Measurements from ENCODE around the gene USP44. TPM values are rescaled to one million over a fixed set of nuclear protein-coding genes. Genes with fewer than 3 reads are reported as not detected.
A peak's percentile ranks its signal among the peaks of the same experiment; 100 is the strongest.

USP44 gene
- total RNA-seq, 1 donor from 2014 or later, result not detected

GRCh38 chr12:95554532-95555071, 3.3 kb upstream of the USP44 start:
- Mint-ChIP-seq H3K9me3 (ENCODE audit: low read depth) (peaks cover 1% of the 10 kb centered on the region), H3K4me1 (ENCODE audit: low read depth) (no peaks in the 10 kb centered on the region), H3K4me3 (ENCODE audit: unreplicated experiment) (no peak overlapping the region), H3K36me3 (ENCODE audit: low read depth) (peaks cover under 1% of the 10 kb centered on the region), H3K27ac (ENCODE audit: unreplicated experiment) (no peak overlapping the region), H3K27me3 (ENCODE audit: low read depth) (peaks cover 32% of the 10 kb centered on the region)
- DNase-seq (ENCODE audit: low spot score), result no peak
- TF ChIP-seq CTCF (IDR thresholded peaks at IDR 0.05), result no peak

- no peak for DNase-seq (ENCODE audit: low spot score)
- no peak for TF ChIP-seq CTCF (IDR thresholded peaks at IDR 0.05)
- no peaks in the 10 kb centered on the region for H3K4me1 Mint-ChIP-seq (ENCODE audit: low read depth)
- H3K36me3 Mint-ChIP-seq (ENCODE audit: low read depth), result peaks cover 6% of the 10 kb centered on the region
- no peak overlapping the region for H3K4me3 Mint-ChIP-seq (ENCODE audit: unreplicated experiment)
- H3K27me3 Mint-ChIP-seq (ENCODE audit: low read depth), result peaks cover 37% of the 10 kb centered on the region
- peaks cover 6% of the 10 kb centered on the region for H3K9me3 Mint-ChIP-seq (ENCODE audit: low read depth)
- H3K27ac Mint-ChIP-seq (ENCODE audit: unreplicated experiment), result no peak overlapping the region
Observed at GRCh38 chr12:95553197-95553943, 2.1 kb upstream of the USP44 start.

- Mint-ChIP-seq H3K9me3 (ENCODE audit: low read depth) (peaks cover 6% of the 10 kb centered on the region), H3K4me3 (ENCODE audit: unreplicated experiment) (no peak overlapping the region), H3K27me3 (ENCODE audit: low read depth) (peaks cover 47% of the 10 kb centered on the region), H3K36me3 (ENCODE audit: low read depth) (peaks cover 6% of the 10 kb centered on the region), H3K4me1 (ENCODE audit: low read depth) (peaks cover 7% of the 10 kb centered on the region), H3K27ac (ENCODE audit: unreplicated experiment) (no peak overlapping the region)
- DNase-seq (ENCODE audit: low spot score), result no peak
- no peak for TF ChIP-seq CTCF (IDR thresholded peaks at IDR 0.05)
Observed at GRCh38 chr12:95551913-95552516, 739 bp upstream of the USP44 start.

- peaks cover 7% of the 10 kb centered on the region for H3K4me1 Mint-ChIP-seq (ENCODE audit: low read depth)
- peaks cover 60% of the 10 kb centered on the region for H3K27me3 Mint-ChIP-seq (ENCODE audit: low read depth)
- no peak for TF ChIP-seq CTCF (IDR thresholded peaks at IDR 0.05)
Observed at GRCh38 chr12:95549392-95550084, 1.7 kb downstream of the USP44 start.

More at GRCh38 chr12:95549392-95550084, 1.7 kb downstream of the USP44 start:
- Mint-ChIP-seq H3K27ac (ENCODE audit: unreplicated experiment) (no peak overlapping the region), H3K9me3 (ENCODE audit: low read depth) (peaks cover 6% of the 10 kb centered on the region), H3K36me3 (ENCODE audit: low read depth) (peaks cover 6% of the 10 kb centered on the region), H3K4me3 (ENCODE audit: unreplicated experiment) (peak overlapping the region; percentile 65)
- no peak for DNase-seq (ENCODE audit: low spot score)

Measured in chondrocyte (in vitro differentiated cells).